HEK293 (cell line): ENCODE results near the gene DRC1.

Source experiments
- CTCF ChIP-seq: fragments of 450-650 bp; formaldehyde crosslinking; IDR thresholded peaks from 2 replicates; pipeline ENCODE4 v1.5.1; 2016; ENCODE audit warnings: missing biosample characterization, missing genetic modification characterization
- ELK4 ChIP-seq: IDR thresholded peaks from 2 replicates; pipeline ENCODE4 v1.6.1; 2011; ENCODE audit warnings: mild to moderate bottlenecking, low read depth, low read length, borderline replicate concordance
- PRDM2 ChIP-seq: fragments of 450-650 bp; formaldehyde crosslinking; IDR thresholded peaks from 2 replicates; pipeline ENCODE4 v1.5.1; 2016; ENCODE audit warnings: missing biosample characterization, missing genetic modification characterization, borderline replicate concordance
- YY1 ChIP-seq: fragments of 450-650 bp; formaldehyde crosslinking; IDR thresholded peaks from 2 replicates; pipeline ENCODE4 v1.5.1; 2018; ENCODE audit warnings: missing biosample characterization, missing genetic modification characterization
- ZBTB10 ChIP-seq: fragments of 450-650 bp; formaldehyde crosslinking; IDR thresholded peaks from 2 replicates; pipeline ENCODE4 v1.5.1; 2016; ENCODE audit warnings: missing biosample characterization, missing genetic modification characterization
- ZFP41 ChIP-seq: fragments of 450-650 bp; formaldehyde crosslinking; IDR thresholded peaks from 2 replicates; pipeline ENCODE4 v1.5.1; 2016; ENCODE audit warnings: missing biosample characterization, missing genetic modification characterization, borderline replicate concordance
- ZNF639 ChIP-seq: fragments of 450-650 bp; formaldehyde crosslinking; IDR thresholded peaks from 2 replicates; pipeline ENCODE4 v1.5.1; 2016; ENCODE audit warnings: missing biosample characterization, missing genetic modification characterization
- TF ChIP-seq, protein P1 (sequence below): fragments of 450-650 bp; formaldehyde crosslinking; IDR thresholded peaks from 2 replicates; pipeline ENCODE4 v1.5.1; 2016; ENCODE audit warnings: missing biosample characterization, missing genetic modification characterization

- TF ChIP-seq YY1 (tag by site-specific recombination), result no peak
- no peak for TF ChIP-seq CTCF (tag by site-specific recombination)
- TF ChIP-seq ZFP41 (tag by site-specific recombination), result no peak
- no peak for TF ChIP-seq PRDM2 (tag by site-specific recombination)
- TF ChIP-seq, protein P1, sequence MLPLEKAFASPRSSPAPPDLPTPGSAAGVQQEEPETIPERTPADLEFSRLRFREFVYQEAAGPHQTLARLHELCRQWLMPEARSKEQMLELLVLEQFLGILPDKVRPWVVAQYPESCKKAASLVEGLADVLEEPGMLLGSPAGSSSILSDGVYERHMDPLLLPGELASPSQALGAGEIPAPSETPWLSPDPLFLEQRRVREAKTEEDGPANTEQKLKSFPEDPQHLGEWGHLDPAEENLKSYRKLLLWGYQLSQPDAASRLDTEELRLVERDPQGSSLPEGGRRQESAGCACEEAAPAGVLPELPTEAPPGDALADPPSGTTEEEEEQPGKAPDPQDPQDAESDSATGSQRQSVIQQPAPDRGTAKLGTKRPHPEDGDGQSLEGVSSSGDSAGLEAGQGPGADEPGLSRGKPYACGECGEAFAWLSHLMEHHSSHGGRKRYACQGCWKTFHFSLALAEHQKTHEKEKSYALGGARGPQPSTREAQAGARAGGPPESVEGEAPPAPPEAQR (tag by site-specific recombination), result no peak
- no peak for TF ChIP-seq ZBTB10 (tag by site-specific recombination)
- no peak for TF ChIP-seq ZNF639 (tag by site-specific recombination)
- no peak for TF ChIP-seq ELK4
These were observed 42.5 kb downstream of the DRC1 start for GRCh38 chr2:26444236-26444635.
